ENCODE measurements around the gene PRMT7.

The PRMT7 gene

GRCh38 chr16:68376590-68376989 lies 65.8 kb downstream of the PRMT7 start:
- no peak for DNase-seq (ENCODE audit: low spot score)

- DNase-seq (ENCODE audit: low spot score), result no peak
Observed at GRCh38 chr16:68377221-68377620, 66.4 kb downstream of the PRMT7 start.

GRCh38 chr16:68377667-68378393 lies 67.0 kb downstream of the PRMT7 start:
- DNase-seq (ENCODE audit: low spot score), result no peak

- no peak for DNase-seq (ENCODE audit: low spot score)
Observed at GRCh38 chr16:68378436-68379415, 67.9 kb downstream of the PRMT7 start.

- no peak for DNase-seq (ENCODE audit: low spot score)
Observed at GRCh38 chr16:68379472-68380347, 68.9 kb downstream of the PRMT7 start.

- no peak for DNase-seq (ENCODE audit: low spot score)
Observed at GRCh38 chr16:68380348-68380670, 69.5 kb downstream of the PRMT7 start.

- DNase-seq (ENCODE audit: low spot score), result no peak
Observed at GRCh38 chr16:68380676-68381362, 70.0 kb downstream of the PRMT7 start.

GRCh38 chr16:68381363-68381724 lies 70.5 kb downstream of the PRMT7 start:
- DNase-seq (ENCODE audit: low spot score), result no peak

- DNase-seq (ENCODE audit: low spot score), result no peak
Observed at GRCh38 chr16:68382296-68382718, 71.5 kb downstream of the PRMT7 start.

- DNase-seq (ENCODE audit: low spot score), result no peak
Observed at GRCh38 chr16:68383858-68384257, 73.0 kb downstream of the PRMT7 start.

- no peak for DNase-seq (ENCODE audit: low spot score)
Observed at GRCh38 chr16:68384288-68385161, 73.7 kb downstream of the PRMT7 start.

- no peak for DNase-seq (ENCODE audit: low spot score)
Observed at GRCh38 chr16:68385371-68385770, 74.6 kb downstream of the PRMT7 start.

GRCh38 chr16:68386628-68387027 lies 75.8 kb downstream of the PRMT7 start:
- no peak for DNase-seq (ENCODE audit: low spot score)

GRCh38 chr16:68387301-68387700 lies 76.5 kb downstream of the PRMT7 start:
- DNase-seq (ENCODE audit: low spot score), result no peak

GRCh38 chr16:68388124-68388523 lies 77.3 kb downstream of the PRMT7 start:
- no peak for DNase-seq (ENCODE audit: low spot score)

- DNase-seq (ENCODE audit: low spot score), result no peak
Observed at GRCh38 chr16:68389006-68389405, 78.2 kb downstream of the PRMT7 start.

- DNase-seq (ENCODE audit: low spot score), result no peak
Observed at GRCh38 chr16:68389750-68390371, 79.0 kb downstream of the PRMT7 start.

GRCh38 chr16:68393333-68393732 lies 82.5 kb downstream of the PRMT7 start:
- DNase-seq (ENCODE audit: low spot score), result no peak

- no peak for DNase-seq (ENCODE audit: low spot score)
Observed at GRCh38 chr16:68395167-68395786, 84.5 kb downstream of the PRMT7 start.

- no peak for DNase-seq (ENCODE audit: low spot score)
Observed at GRCh38 chr16:68395815-68396214, 85.0 kb downstream of the PRMT7 start.

Measured in hematopoietic multipotent progenitor cell treated with erythropoietin and hydrocortisone succinate and interleukin-3 and kit ligand, for 17 days (in vitro differentiated cells).